ENCODE measurements around the gene ADGRB3.

- TF ChIP-seq, protein P1, sequence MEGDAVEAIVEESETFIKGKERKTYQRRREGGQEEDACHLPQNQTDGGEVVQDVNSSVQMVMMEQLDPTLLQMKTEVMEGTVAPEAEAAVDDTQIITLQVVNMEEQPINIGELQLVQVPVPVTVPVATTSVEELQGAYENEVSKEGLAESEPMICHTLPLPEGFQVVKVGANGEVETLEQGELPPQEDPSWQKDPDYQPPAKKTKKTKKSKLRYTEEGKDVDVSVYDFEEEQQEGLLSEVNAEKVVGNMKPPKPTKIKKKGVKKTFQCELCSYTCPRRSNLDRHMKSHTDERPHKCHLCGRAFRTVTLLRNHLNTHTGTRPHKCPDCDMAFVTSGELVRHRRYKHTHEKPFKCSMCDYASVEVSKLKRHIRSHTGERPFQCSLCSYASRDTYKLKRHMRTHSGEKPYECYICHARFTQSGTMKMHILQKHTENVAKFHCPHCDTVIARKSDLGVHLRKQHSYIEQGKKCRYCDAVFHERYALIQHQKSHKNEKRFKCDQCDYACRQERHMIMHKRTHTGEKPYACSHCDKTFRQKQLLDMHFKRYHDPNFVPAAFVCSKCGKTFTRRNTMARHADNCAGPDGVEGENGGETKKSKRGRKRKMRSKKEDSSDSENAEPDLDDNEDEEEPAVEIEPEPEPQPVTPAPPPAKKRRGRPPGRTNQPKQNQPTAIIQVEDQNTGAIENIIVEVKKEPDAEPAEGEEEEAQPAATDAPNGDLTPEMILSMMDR (IDR thresholded peaks at IDR 0.05; ENCODE audit: low read length), result no peak
- no peak for TF ChIP-seq EZH2phosphoT487 (IDR thresholded peaks at IDR 0.05; ENCODE audit: low read length)
Observed at GRCh38 chr6:69340196-69340595, 705.1 kb downstream of the ADGRB3 start.
